ENCODE data around the gene OR14J1. TPM values are rescaled to one million over a fixed set of nuclear protein-coding genes. Genes with fewer than 3 reads are reported as not detected.

The OR14J1 gene
- total RNA-seq, 1 experiment from 2014 or later: not detected

DNA sequence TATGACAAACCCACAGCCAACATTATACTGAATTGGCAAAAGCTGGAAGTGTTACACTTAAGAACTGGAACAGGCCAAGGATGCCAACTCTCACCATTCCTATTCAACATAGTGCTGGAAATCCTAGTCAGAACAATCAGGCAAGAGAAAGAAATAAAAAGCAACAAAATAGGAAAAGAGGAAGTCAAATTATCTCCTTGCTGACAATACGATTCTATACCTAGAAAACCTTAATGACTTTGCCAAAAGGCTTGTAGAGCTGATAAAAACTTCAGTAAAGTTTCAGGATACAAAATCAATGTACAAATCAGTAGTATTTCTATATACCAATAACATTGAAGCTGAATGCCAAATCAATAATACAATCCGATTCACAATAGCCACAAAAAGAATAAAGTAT is 34.8 kb downstream of the OR14J1 start:
- Mint-ChIP-seq H3K4me1 (no peaks in the 10 kb centered on the region), H3K27ac (no peak overlapping the region), H3K9me3 (no peaks in the 10 kb centered on the region; a peak in 1 of 5 replicates), H3K36me3 (ENCODE audit: insufficient read depth in 1 of 3, low read depth in 3 of 3) (no peaks in the 10 kb centered on the region), H3K4me3 (no peak overlapping the region), H3K27me3 (ENCODE audit: low read depth) (no peaks in the 10 kb centered on the region; the same call in 1 of the 2 replicates)
- DNase-seq: no peak
- Histone ChIP-seq H2AK5ac (ENCODE audit: insufficient read length, low read length) (no peak overlapping the region), H3K79me1 (ENCODE audit: insufficient read depth, low read depth, low read length, poor library complexity, severe bottlenecking) (no peaks in the 10 kb centered on the region), H4K91ac (ENCODE audit: insufficient read length, low read depth, low read length) (no peak overlapping the region), H4K20me1 (ENCODE audit: control insufficient read depth, insufficient read depth, insufficient read length) (no peaks in the 10 kb centered on the region), H3K56ac (ENCODE audit: insufficient read length, low read depth, low read length) (no peak overlapping the region), H4K8ac (replicated peaks; ENCODE audit: insufficient read length, low read depth, low read length) (no peak overlapping the region), H2BK12ac (ENCODE audit: insufficient read length, low read depth, low read length) (no peak overlapping the region), H2BK15ac (ENCODE audit: low read depth, low read length) (no peak overlapping the region), H3K79me2 (ENCODE audit: insufficient read depth, low read length) (no peaks in the 10 kb centered on the region), H3K14ac (ENCODE audit: insufficient read depth, low read length) (no peak overlapping the region), H3K23me2 (ENCODE audit: insufficient read length, low read depth, low read length, poor library complexity, severe bottlenecking) (no peaks in the 10 kb centered on the region), H3K27ac (ENCODE audit: insufficient read length, low read depth, low read length) (no peak overlapping the region), H3K23ac (ENCODE audit: insufficient read length, low read depth, low read length) (no peak overlapping the region), H3K4ac (ENCODE audit: low read depth, low read length) (no peak overlapping the region), H3K9ac (ENCODE audit: extremely low read depth, insufficient read length, low read length) (no peak overlapping the region), H3K27me3 (ENCODE audit: insufficient read depth, low read length) (no peaks in the 10 kb centered on the region), H2AFZ (ENCODE audit: low read length) (no peak overlapping the region), H3K18ac (ENCODE audit: insufficient read length, low read depth, low read length) (no peak overlapping the region), H3K9me3 (ENCODE audit: control insufficient read depth, low read depth, low read length) (no peaks in the 10 kb centered on the region), H2BK20ac (ENCODE audit: low read depth, low read length, poor library complexity, severe bottlenecking) (no peak overlapping the region), H4K5ac (ENCODE audit: insufficient read length, low read depth, low read length) (no peak overlapping the region), H3T11ph (ENCODE audit: low read length) (no peak overlapping the region), H3K4me2 (ENCODE audit: insufficient read depth, insufficient read length, low read length) (no peak overlapping the region), H2BK120ac (ENCODE audit: low read depth, low read length, poor library complexity, severe bottlenecking) (no peak overlapping the region), H3K4me1 (ENCODE audit: insufficient read depth, low read length) (no peaks in the 10 kb centered on the region), H2BK5ac (ENCODE audit: insufficient read length, low read length) (no peak overlapping the region)
- TF ChIP-seq, protein P1, sequence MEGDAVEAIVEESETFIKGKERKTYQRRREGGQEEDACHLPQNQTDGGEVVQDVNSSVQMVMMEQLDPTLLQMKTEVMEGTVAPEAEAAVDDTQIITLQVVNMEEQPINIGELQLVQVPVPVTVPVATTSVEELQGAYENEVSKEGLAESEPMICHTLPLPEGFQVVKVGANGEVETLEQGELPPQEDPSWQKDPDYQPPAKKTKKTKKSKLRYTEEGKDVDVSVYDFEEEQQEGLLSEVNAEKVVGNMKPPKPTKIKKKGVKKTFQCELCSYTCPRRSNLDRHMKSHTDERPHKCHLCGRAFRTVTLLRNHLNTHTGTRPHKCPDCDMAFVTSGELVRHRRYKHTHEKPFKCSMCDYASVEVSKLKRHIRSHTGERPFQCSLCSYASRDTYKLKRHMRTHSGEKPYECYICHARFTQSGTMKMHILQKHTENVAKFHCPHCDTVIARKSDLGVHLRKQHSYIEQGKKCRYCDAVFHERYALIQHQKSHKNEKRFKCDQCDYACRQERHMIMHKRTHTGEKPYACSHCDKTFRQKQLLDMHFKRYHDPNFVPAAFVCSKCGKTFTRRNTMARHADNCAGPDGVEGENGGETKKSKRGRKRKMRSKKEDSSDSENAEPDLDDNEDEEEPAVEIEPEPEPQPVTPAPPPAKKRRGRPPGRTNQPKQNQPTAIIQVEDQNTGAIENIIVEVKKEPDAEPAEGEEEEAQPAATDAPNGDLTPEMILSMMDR (conservative IDR thresholded peaks at IDR 0.05): no peak
- WGBS (ENCODE audit: extremely low coverage, insufficient read length, low lambda C conversion rate): no CpG with 5 or more reads among the region's 2 CpGs

All from H9 (cell line).